ENCODE results near the gene ASPHD1.
A peak's percentile ranks its signal among the peaks of the same experiment; 100 is the strongest.
"Not testable (repeated sequence)": the region's sequence is repeated elsewhere in the genome, so short reads cannot be mapped to it uniquely, and the experiment has no call there.

Gene ASPHD1, protein sequence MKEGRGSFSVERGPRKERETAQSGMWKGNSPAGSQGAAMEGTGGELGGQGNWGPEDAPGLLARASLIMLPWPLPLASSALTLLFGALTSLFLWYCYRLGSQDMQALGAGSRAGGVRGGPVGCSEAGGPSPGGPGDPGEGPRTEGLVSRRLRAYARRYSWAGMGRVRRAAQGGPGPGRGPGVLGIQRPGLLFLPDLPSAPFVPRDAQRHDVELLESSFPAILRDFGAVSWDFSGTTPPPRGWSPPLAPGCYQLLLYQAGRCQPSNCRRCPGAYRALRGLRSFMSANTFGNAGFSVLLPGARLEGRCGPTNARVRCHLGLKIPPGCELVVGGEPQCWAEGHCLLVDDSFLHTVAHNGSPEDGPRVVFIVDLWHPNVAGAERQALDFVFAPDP

DNA sequence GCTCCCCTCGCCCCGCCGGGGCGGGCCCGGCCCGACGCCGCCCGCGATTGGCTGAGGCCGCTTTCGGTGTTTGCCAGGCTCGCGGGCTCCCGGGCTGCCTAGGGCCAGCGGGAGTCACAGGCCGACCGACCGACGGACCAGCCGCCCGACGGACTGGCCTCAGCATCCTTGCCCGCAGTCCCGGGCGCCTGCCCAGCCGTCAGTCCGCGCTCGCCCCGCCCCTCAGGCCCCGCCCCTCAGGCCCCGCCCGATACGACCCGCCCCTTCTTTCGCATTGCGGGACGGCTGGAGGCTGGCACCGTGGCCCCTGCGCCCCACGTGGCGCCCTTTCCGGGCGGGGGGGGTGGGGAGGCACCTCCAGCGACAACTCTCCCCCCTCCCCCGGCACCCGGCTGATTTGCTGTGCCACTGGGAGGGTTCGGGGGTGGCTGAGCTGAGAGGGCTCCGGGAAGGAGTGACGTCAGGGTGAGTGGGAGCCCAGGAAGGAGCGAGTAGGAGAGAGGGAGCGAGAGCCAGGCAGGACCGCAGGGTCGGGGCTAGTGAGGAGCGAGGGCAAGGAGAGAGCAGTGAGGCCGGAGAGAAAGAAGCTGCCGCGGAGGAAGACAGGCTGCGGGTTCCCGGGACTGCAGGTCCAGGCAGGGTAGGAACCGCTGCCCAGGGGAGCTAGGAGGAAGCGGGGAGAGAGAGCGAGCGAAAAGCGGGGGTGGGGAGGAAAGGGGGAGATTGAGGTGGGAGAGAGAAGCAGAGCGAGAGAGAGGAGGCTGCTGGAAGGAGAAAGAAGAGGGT lies at the start of gene ASPHD1:
Gene ASPHD1 (plus strand): TSS at position 387 of the 786 bp plus-strand sequence. CDS start 484 bp downstream, outside the sequence.
- DNase-seq (ENCODE audit: low read depth) = peak; percentile 24

DNA sequence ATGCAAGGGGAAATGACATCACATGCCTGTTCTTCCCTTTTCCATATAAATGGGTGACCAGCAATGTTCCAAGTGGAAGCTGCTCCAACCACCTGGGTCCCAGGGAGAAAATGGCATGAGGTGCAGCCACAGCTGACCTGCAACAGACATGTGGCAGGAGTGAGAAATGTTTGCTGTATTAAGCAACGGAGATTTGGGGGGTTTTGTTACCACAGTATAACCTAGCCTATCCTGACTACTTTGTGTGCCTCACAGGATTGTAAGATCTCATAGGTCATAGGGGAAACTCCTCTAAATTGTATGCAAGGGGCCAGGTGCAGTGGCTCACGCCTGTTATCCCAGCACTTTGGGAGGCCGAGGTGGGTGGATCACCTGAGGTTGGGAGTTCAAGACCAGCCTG lies 49.3 kb upstream of the ASPHD1 start:
- no peak for DNase-seq (ENCODE audit: low read depth)

DNA sequence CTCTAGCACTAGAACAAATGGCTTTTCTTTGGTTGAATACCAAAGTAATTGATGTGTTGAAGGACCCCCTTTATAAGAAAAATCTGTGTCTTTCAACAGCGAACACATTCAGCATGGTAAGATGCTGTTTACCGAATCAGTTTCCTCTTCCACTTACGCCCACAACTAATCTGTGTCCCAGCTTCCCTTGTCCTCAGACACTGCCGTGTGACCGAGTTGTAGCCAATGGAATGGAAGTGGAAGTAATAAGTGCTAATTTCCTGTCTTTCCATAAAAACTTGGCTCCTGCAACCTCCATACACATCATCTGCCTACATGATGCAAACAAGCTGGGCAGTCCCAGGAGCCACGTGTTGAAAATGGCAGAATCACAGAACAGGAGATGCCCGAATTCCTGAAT lies 47.6 kb upstream of the ASPHD1 start:
- DNase-seq (ENCODE audit: low read depth) = no peak

DNA sequence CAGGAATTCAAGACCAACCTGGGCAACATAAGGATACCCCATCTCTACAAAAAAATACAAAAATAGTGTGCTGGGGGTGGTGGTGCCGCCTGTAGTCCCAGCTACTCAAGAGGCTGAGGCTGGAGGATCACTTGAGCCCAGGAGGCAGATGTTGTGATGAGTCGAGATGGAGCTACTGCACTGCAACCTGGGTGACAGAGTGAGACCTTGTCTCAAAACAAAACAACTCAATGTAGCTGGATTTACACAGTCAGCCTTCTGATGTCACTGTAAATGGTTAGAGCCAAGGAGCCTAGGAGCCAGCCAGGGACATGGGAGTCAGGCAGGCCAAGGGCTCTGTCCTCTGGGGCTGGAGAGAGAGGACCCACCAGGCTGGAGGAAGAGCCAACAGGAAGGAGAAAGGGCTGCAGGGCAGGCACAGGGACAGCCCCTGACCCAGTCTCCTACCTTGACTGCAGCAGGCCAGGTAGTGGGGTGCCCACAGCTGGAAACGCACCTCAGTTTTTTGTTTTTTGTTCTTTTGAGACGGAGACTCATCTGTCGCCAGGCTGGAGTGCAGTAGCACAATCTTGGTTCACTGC lies 45.7 kb upstream of the ASPHD1 start:
- DNase-seq (ENCODE audit: low read depth) = no peak

DNA sequence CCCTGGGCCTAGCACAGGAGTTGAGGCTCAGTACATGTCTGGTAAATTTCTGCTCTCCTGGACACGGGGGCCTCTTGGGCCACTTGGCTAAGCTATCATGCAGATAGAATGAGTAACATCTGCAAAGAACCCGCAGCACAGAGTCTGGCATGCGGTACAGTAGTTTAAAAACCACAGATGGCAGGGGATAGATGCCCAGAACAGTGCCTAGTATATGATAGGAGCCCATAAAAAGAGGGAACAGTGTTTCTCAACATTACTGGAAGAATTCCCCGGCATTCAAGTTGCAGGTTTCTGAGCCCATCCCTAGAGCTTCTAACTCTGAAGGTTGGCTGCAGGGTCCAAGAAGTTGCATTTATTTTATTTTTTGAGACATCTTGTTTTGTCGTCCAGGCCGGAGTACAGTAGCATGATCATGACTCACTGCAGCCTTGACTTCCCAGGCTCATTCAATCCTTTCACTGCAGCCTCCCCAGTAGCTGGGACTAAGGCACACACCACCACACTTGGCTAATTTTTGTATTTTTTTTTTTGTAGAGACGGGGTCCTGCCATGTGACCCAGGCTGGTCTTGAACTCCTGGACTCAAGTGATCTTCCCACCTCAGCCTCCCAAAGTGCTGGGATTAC lies 43.0 kb upstream of the ASPHD1 start:
- DNase-seq (ENCODE audit: low read depth) = no peak

DNA sequence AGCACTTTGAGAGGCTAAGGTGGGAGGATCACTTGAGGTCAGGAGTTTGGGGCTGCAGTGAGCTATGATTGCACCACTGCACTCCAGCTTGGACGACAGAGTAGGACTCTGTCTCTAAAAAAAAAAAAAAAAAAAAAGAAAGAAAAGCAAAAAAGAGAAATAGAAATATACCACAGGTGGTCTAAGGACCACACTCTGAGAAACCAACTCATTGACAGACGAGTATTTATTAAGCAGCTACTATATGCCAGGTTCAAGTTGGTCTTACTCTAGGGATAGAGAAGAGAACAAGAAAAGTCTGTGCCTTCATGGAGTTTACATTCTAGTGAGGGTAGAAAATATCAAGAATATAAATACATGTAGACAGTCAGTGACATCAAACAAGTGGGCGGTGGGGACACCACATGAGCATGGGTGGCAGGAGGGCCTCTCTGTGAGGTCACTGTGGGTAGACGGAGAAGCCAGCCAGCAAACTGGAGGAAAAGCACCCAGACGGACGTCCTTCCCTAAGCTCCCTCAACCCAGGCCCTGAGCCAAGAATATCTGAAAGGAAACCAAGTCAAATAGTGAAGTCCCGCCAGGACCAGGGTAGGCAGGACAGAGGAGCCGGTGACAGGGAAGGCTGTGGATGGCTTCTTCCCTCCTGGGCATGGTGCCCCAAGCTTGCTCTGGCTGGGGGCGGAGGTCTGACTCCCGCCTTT lies 42.0 kb upstream of the ASPHD1 start:
- no peak for DNase-seq (ENCODE audit: low read depth)

DNA sequence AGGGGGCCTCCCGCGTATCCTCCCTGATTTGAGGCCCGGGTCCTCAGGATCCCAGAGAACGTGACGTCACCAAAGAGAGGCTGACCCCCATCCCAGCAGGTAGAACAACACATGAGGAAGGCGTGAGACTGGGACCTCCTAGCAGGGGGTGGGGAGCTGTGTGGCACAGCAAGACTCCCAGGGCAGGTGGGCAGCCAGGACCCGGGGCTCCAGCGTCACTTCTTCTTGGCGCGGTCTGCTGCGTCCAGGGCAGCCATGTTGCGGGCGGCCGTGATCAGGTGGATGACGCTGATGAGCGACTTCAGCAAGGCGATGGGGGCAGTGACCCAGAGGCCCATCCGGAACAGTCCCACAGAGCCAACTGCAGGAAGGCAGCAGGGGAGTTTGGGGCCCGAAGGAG lies 41.3 kb upstream of the ASPHD1 start:
- no peak for DNase-seq (ENCODE audit: low read depth)

DNA sequence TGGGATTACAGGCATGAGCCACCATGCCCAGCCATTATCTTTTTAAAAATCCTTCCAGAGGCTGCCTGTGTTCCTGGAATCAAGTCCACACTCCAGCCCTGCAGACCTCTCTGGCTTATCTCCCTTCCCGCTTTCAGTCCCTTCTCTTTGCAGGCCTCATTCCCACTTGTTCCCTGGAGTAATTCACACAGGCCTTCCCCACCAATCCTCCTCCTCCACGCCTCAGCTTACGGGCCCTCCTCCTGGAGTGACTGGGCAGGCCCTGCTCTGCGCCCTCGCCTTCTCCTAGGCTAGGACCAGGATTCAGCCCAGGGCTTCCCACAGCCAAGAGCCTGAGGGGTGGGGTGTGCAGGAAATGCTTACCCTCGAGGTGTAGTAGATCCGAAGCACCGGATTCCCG lies 40.1 kb upstream of the ASPHD1 start:
- no peak for DNase-seq (ENCODE audit: low read depth)

DNA sequence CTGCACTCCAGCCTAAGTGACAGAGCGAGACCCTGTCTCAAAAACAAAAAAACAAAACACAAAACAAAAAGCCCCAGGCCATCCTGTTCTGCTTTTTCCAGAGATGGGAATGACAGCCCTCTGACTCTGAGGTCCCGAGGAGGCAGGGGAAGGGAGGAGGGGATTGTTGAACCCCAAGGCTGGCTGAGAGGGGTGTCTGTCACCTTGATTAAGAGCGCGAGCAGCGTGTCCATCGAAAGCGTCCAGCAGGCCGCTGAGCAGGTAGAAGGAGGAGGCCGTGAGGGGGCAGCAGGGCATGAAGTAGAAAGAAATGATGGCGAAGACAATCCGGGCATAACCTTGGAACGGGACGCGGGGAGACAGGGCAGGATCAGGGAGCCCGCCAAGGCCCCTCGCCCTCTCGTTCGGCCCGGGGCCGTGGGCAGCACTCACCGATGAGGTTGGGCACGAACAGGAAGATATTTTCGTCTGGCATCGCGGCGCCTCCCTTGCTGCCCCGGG lies 37.9 kb upstream of the ASPHD1 start:
- DNase-seq (ENCODE audit: low read depth) = no peak

DNA sequence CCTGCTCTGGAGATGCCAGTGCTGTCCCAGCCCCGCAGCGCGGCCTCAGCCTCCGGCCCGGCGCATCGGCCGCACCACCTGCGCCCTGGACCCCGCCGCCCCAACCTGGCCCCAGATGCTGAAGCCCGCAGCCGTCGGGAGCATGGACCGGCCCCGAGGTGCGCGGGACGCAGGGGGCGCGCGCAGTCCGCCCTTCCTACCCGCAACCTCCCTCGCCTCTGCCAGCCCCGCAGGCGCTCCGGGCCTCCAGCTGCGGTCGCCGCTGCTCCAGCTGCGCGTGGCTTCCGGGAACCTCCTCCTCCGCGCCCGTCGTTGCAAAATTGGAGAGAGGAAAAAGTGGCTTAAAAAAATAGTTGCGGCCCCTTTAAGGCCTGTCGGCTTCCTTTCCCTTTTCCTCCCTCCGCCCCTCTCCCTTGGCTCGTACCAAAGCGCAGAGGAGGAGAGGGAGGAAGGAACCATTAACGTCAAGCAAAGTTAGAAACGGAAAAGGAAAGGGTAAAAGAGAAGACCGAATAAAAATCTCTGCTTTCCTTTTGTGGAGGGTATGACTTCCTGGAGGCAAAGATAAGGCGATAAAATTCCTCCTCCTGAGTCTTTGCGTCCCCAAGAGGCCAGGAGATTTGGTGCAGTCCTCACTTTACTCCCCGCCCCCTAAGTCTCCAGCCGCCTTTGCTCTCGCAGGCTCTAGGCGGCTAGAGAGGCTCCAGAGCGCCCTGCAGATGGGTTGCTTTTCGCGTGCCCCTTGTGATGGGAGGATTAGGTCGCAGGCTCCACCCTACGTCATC lies 37.2 kb upstream of the ASPHD1 start, which contains the start of gene CDIPT:
Gene CDIPT (minus strand): TSS at position 343 of the 785 bp plus-strand sequence. CDS start 369 bp downstream, outside the sequence.
- DNase-seq (ENCODE audit: low read depth) = peak; percentile 95

DNA sequence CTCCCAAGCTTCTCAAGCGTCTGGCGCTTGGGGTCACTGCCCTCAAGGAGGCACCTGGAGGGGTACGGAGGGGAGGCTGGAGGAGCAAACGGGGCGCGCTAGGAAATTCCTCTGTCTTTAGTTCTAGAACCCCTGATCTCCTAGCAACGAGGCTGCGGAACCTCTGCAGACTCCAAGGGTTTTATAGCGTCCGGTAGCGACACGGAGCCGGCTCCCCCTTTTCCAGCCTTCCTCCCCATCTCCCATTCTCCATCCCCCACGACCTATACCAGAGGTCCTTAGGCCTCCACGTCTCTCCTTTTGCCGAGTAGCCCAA lies 36.7 kb upstream of the ASPHD1 start:
- DNase-seq (ENCODE audit: low read depth) = no peak

DNA sequence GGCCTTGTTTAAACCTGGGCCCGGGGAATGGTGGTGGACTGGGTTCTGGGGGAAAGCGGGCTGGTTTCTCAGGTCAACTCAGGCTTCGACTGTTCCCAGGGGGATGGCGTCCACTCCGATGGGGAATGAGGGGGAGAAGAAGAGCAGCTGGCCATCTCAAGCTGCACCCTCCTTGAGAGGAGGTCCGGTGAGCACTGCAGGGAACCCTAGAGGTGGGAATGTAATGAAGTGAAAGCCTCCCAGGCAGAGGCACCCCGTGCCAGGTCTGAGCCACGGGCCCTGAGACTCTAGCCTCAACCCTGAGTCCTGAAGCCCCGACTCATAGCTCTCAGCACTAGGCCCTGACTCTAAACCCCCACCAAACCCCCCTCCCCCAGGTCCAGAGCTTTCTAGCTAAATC lies 36.1 kb upstream of the ASPHD1 start:
- DNase-seq (ENCODE audit: low read depth) = no peak

DNA sequence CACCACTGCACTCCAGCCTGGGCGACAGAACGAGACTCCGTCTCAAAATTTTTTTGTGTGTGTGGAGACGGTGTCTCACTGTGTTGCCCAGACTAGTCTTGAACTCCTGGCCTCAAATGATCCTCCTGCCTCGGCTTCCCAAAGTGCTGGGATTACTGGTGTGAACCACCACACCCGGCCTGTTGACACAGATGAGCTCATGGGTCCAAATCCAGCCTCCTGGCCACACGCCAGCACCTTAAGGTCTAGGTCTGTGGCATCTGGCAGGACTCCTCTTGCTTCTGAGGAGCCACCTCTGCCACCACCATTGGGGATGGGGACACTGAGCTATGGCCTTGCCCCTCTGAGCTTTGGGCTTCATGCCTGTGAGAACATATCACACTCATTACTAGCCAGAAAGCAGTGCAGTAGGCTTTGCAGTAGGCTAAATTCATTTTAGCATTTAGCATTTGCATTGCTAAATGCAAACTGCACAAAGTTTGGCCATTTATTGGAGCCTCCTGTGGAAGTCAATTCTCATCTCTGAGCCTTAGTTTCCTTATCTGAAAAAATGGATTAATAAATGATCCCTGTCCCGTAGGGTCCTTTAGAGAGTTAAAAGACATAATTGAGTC lies 31.8 kb upstream of the ASPHD1 start:
- DNase-seq (ENCODE audit: low read depth) = no peak

DNA sequence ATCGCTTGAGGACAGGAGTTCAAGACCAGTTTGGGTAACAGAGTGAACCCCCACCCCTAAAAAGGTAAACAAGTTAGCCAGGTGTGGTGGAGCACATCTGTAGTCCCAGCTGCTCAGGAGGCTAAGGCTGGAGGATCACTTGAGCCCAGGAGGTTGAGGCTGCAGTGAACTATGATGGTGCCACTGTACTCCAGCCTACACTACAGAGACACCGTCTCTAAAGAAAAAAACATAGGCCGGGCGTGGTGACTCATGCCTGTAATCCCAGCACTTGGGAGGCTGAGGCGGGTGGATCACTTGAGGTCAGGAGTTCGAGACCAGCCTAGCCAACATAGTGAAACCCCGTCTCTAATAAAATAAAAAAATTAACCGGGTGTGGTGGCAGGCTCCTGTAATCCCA lies 31.2 kb upstream of the ASPHD1 start:
- not testable (repeated sequence) for DNase-seq (ENCODE audit: low read depth)

DNA sequence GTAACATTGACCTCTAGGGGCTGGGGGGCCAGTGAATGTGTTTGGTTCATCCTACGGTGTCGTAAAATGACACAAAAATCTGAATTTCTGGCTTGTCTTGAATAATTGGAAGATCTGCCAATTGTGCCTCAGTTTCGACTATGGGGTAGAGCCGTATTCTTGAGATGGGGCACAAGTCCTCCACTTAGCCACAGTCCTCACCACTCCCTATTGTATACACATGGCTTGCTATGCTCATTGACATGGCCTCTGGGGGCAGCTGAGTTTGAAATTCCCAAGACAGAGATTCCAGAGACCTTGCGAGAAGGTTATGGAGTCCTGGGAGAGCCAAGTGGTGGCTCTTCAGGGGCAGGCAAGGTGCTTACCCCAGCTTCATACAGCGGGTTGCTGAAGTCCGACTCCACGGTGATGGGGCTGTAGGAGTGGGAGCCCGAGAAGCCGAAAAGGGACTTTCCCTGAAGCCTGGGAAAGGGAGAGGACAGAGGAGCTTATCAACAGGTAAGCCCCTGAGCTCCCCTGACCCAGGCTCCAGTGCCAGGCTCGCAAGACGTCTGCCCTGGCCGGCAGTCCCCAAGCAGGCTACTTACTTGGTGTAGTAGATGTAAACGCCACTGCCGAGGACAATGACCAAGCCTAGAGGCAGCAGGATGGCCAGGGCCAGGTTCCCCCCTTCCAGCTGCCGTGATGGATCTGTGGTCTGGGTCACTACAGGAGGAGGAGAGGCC lies 28.3 kb upstream of the ASPHD1 start:
- no peak for DNase-seq (ENCODE audit: low read depth)

DNA sequence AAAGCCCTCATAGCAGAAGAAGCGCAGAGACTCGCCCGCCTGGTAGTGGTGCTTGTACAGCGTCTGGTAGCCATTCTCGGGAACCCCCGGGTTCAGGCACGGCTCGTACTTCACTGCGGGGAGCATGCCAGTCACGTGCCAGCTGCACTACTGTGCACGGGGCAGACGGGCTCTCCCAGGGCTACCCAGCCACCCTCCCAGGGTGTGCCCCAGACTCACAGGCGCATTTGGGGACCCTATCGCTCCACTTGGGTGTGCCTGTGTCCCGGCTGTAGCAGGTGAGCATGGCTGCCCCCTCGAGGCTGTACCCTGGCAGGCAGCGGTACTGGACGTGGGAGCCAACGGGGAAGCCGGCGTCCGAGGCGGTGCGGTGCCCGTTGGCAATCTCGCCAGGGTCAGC lies 27.0 kb upstream of the ASPHD1 start:
- no peak for DNase-seq (ENCODE audit: low read depth)

DNA sequence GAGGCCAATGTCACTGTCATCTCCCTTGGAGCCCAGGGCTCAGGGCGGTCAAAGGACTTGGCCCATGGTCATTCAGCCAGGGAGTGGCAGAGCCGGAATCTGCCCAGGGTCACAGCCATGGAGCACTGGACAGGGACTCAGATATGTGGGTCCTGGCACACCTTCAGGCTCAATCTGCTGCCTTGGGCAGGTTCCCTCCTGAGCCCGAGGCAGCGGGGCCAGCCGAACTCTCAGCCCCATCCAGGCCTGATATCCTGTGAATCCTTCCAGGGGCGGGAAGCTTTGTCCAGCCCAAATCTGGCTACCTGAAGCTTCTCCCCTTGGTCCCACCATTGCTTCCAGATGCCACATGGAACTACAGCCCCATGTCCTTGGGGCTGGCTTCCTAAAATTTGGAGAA lies 25.1 kb upstream of the ASPHD1 start:
- no peak for DNase-seq (ENCODE audit: low read depth)

DNA sequence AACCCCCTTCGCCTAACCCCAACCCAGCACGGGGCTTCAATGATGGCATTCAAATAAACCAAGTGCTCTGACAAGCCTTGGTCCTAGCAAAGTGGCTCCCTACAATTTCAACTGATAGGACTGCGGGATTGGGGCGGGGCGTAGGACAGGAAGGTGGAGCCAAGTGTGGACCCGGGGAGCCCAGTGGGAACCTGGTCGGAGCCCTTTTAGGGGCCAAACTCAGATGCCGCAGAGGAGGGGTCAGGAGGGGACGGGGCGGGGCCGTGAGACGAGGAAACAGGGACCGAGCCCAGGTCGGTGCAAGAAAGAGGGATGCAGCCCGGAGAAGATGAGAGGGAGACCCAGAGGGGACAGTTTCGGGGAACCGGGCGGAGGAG lies 24.1 kb upstream of the ASPHD1 start:
- no peak for DNase-seq (ENCODE audit: low read depth)

DNA sequence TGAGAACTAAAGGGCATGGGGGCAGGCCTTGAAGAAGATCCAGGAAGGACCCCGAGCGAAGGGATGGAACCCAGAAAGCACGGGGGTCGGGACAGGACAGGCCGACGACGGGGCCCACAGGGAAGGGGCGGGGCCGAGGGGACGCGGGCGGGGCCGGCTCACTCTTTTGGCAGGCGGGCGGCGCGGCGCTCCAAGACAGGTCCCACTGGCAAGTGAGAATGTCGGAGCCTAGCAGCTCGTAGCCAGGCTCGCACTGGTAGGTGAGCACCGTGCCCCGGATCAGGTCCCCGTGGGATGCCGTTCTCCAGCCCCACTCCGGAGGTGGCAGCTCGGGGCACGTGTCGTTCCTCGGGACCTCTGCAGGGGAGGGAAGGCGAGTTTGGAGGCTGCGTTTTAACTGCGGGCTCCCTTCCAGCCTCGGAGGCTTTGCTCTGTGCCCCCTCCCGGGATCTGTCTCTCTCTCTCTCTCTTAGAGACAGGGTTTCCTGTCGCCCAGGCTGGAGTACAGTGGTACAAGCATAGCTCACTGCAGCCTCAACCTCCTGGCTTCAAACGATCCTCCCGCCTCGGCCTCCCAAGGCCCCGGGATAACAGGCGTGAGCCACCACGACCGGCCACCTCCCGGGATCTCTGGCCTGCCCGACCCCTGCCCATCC lies 23.6 kb upstream of the ASPHD1 start:
- no peak for DNase-seq (ENCODE audit: low read depth)
